KMS-11 (cell line): ENCODE measurements around the gene EXOSC3.
"Not testable (repeated sequence)": the region's sequence is repeated elsewhere in the genome, so short reads cannot be mapped to it uniquely, and the experiment has no call there.

Source experiments
- H2AFZ ChIP-seq: fragments of 200-600 bp; sonication (generic); 2 replicates; pipeline ENCODE4 v1.6.1; 2016; ENCODE audit warnings: antibody characterized with exemption, mixed run types, low read depth
- H3K27ac ChIP-seq: fragments of 200-600 bp; sonication (generic); 2 replicates; pipeline ENCODE4 v1.6.1; 2016; ENCODE audit warnings: mild to moderate bottlenecking, mixed run types
- H3K27me3 ChIP-seq: fragments of 200-600 bp; sonication (generic); 2 replicates; pipeline ENCODE4 v1.6.1; 2017; ENCODE audit warnings: mild to moderate bottlenecking, low read depth, mixed run types, moderate library complexity; ENCODE audit not compliant: insufficient read depth
- H3K36me3 ChIP-seq: fragments of 200-600 bp; sonication (generic); 2 replicates; pipeline ENCODE4 v1.6.1; 2017; ENCODE audit warnings: mild to moderate bottlenecking, mixed run types; ENCODE audit not compliant: insufficient read depth
- H3K4me1 ChIP-seq: fragments of 200-600 bp; sonication (generic); 2 replicates; pipeline ENCODE4 v1.6.1; 2016; ENCODE audit warnings: mild to moderate bottlenecking, low read depth, mixed run types; ENCODE audit not compliant: poor library complexity, severe bottlenecking
- H3K4me2 ChIP-seq: fragments of 200-600 bp; sonication (generic); 2 replicates; pipeline ENCODE4 v1.7.0; 2016; ENCODE audit warnings: mild to moderate bottlenecking, mixed run types
- H3K4me3 ChIP-seq: fragments of 200-600 bp; sonication (generic); IDR thresholded peaks from 2 replicates; pipeline ENCODE4 v1.6.1; 2017; ENCODE audit warnings: low read depth, low read length, mixed read lengths; ENCODE audit not compliant: insufficient read depth
- H3K79me2 ChIP-seq: fragments of 200-600 bp; sonication (generic); 2 replicates; pipeline ENCODE4 v1.6.1; 2016; ENCODE audit warnings: low read depth, mixed run types; ENCODE audit not compliant: insufficient read depth
- H3K9ac ChIP-seq: fragments of 200-600 bp; sonication (generic); 2 replicates; pipeline ENCODE4 v1.6.1; 2016; ENCODE audit warnings: mild to moderate bottlenecking, mixed run types
- H4K20me1 ChIP-seq: fragments of 200-600 bp; sonication (generic); 2 replicates; pipeline ENCODE4 v1.6.1; 2016; ENCODE audit warnings: mild to moderate bottlenecking, mixed run types; ENCODE audit not compliant: insufficient read depth
- TF ChIP-seq, protein P1 (sequence below): fragments of 200-600 bp; sonication (generic); conservative IDR thresholded peaks from 2 replicates; pipeline ENCODE4 v1.6.1; 2017; ENCODE audit warnings: low read depth, mild to moderate bottlenecking, antibody characterized with exemption, low read length, moderate library complexity, mixed read lengths

The EXOSC3 gene

DNA sequence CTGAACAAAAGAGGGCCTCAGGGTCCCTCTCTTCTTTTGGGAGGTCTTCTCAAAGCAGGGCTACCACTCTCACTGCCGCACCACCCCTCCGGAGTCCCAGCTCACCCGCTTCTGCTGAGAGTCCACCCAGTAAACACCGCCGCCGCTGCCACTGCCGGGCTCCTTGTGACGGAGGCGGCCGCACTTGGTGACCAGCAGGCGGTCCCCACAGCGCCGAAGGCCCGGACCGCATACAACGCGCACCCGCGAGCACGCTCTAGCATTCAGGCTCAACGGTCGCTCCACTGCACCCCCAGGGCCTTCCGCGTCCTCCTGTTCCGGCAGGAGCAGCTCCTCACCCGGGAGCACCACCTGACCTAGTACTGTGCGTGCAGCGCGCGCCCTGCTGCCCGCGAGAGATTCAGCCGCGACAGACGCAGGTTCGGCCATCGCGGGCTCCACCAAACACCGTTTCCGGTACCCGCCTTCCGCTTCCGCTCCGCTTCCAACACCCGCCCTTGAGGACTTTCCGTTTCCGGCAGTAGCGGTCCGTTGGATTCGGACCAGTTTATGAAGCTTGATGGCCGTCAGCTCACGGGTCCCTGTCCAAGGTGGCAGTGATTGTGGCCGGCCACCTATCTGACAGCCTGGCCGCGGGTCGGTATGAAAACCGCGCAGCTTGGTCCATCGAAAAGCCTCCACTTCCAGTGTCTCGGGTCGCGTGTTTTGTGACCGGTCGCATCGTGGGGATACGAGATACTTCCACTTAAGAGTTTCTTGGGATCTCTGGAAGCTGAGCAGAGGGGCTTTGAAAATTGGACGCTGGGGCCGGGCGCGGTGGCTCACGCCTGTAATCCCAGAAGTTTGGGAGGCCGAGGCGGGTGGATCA lies at the start of gene EXOSC3:
EXOSC3 (minus strand) TSS at position 449 of the 868 bp plus-strand sequence; CDS start at position 429, 20 bp downstream.
- Histone ChIP-seq H3K27ac (peak within 1 kb of the TSS; percentile 67), H3K4me2 (peak within 1 kb of the TSS; percentile 80), H3K9ac (peak within 1 kb of the TSS; percentile 71), H3K27me3 (no peaks in the 10 kb centered on the region), H2AFZ (peak within 1 kb of the TSS; percentile 97), H3K4me3 (no peak within 1 kb of the TSS), H4K20me1 (no peaks in the 10 kb centered on the region), H3K79me2 (peaks cover 35% of the 10 kb centered on the region), H3K4me1 (peaks cover 21% of the 10 kb centered on the region), H3K36me3 (peaks cover 9% of the 10 kb centered on the region; the same call in 1 of the 2 replicates)
- TF ChIP-seq, protein P1, sequence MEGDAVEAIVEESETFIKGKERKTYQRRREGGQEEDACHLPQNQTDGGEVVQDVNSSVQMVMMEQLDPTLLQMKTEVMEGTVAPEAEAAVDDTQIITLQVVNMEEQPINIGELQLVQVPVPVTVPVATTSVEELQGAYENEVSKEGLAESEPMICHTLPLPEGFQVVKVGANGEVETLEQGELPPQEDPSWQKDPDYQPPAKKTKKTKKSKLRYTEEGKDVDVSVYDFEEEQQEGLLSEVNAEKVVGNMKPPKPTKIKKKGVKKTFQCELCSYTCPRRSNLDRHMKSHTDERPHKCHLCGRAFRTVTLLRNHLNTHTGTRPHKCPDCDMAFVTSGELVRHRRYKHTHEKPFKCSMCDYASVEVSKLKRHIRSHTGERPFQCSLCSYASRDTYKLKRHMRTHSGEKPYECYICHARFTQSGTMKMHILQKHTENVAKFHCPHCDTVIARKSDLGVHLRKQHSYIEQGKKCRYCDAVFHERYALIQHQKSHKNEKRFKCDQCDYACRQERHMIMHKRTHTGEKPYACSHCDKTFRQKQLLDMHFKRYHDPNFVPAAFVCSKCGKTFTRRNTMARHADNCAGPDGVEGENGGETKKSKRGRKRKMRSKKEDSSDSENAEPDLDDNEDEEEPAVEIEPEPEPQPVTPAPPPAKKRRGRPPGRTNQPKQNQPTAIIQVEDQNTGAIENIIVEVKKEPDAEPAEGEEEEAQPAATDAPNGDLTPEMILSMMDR: no peak

DNA sequence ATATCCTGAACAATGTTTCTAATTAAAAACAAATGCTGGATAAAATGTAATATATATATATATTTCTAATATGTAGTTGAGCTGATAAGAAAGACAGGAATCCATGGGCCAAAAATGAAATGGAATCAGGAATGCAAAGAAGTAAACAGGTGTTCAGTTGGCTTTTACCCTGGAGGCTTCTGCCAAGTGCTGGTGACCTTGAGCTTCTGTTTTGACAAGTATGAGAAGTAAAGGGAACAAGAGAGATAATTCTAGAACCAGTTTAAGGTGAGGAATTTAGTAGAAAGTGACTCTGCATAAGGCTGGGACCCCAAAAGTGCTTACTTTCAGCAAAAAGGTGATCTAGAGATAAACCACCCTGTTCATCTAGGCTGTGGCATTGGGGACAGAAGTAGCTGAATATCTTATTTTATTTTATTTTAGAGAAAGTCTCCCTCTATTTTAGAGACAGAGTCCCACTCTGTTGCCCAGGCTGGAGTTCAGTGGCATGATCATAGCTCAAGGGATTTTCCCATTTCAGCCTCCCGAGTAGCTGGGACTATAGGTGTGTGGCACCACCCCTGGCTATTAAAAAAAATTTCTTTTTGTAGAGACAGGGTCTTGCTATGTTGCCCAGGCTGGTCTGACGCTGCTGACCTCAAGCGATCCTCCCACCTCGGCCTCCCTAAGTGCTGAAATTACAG lies 42.8 kb upstream of the EXOSC3 start:
- H3K79me2 ChIP-seq: no peaks in the 10 kb centered on the region
- H3K27me3 ChIP-seq: no peaks in the 10 kb centered on the region
- no peak overlapping the region for H3K9ac ChIP-seq
- no peak overlapping the region for H2AFZ ChIP-seq
- H3K4me1 ChIP-seq: no peaks in the 10 kb centered on the region
- no peak overlapping the region for H3K27ac ChIP-seq
- no peak overlapping the region for H3K4me2 ChIP-seq
- H3K4me3 ChIP-seq: no peak overlapping the region
- TF ChIP-seq, protein P1: no peak
- no peaks in the 10 kb centered on the region; the same call in 1 of the 2 replicates for H3K36me3 ChIP-seq
- H4K20me1 ChIP-seq: no peaks in the 10 kb centered on the region

- not testable (repeated sequence) for H3K36me3 ChIP-seq
These were observed 40.3 kb upstream of the EXOSC3 start for GRCh38 chr9:37825174-37825573.

DNA sequence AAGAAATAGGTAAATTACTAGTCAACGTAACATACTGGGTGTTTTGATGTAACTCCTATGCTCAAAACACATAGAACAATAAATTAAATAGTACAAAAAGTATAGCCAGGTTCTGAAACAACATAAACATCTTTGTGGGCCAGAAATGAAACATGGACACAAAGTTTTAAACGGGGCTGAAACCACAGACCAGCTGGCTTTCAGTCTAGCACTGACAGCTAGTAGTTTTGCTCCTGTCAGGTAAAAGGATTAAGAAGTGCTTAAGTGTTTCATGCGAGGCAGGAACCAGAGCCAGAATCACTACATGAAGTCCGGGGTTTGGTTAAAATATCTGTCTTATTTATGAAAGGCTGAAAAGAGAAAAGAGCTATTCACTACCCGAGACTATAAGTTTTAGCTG lies 35.3 kb upstream of the EXOSC3 start:
- Histone ChIP-seq H3K27me3 (no peaks in the 10 kb centered on the region), H3K79me2 (peaks cover 19% of the 10 kb centered on the region; the same call in 1 of the 2 replicates), H3K4me3 (no peak overlapping the region), H3K4me2 (peak overlapping the region; percentile 91), H3K9ac (no peak overlapping the region), H3K27ac (peak overlapping the region; percentile 44; the same call in 1 of the 2 replicates), H2AFZ (no peak overlapping the region), H3K36me3 (no peaks in the 10 kb centered on the region; the same call in 1 of the 2 replicates), H3K4me1 (peaks cover 43% of the 10 kb centered on the region), H4K20me1 (no peaks in the 10 kb centered on the region)
- TF ChIP-seq, protein P1: no peak

More at GRCh38 chr9:37825174-37825573, 40.3 kb upstream of the EXOSC3 start:
- H3K27ac ChIP-seq, H3K4me2 ChIP-seq, H3K4me3 ChIP-seq, H2AFZ ChIP-seq, H3K9ac ChIP-seq, H3K79me2 ChIP-seq, H3K27me3 ChIP-seq, H4K20me1 ChIP-seq: not testable (repeated sequence)
- H3K4me1 ChIP-seq: peaks cover 16% of the 10 kb centered on the region
